HG02938 (cell line): ENCODE data around the gene SLC2A13.
"Not testable (repeated sequence)": the region's sequence is repeated elsewhere in the genome, so short reads cannot be mapped to it uniquely, and the experiment has no call there.

Source experiments
- ATAC-seq: cut with Tn5 transposase; IDR thresholded peaks from one replicate; pipeline ENCODE4 v1.9.1; 2021; ENCODE audit warnings: mild to moderate bottlenecking, moderate library complexity; ENCODE audit not compliant: unreplicated experiment

Gene SLC2A13

DNA sequence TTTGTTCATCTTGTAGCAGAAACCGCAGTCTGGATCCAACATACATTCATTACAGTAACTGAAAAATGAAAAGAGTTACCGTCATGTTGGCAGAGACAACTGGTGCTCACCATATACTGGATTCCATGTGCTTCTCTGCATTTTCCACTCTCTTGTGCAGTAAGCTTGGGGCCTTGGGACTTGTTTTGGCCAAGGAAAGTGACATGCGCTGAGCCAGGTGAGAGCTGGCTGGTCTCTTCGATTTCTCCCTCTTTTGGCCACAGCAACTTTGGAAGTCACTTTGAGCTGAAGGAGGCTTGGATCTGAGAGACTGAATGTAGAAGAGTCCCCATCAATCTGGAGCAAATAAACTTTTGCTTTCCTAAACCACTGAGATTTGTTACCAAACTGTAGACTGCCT is 275.7 kb downstream of the SLC2A13 start:
- no peak for ATAC-seq

DNA sequence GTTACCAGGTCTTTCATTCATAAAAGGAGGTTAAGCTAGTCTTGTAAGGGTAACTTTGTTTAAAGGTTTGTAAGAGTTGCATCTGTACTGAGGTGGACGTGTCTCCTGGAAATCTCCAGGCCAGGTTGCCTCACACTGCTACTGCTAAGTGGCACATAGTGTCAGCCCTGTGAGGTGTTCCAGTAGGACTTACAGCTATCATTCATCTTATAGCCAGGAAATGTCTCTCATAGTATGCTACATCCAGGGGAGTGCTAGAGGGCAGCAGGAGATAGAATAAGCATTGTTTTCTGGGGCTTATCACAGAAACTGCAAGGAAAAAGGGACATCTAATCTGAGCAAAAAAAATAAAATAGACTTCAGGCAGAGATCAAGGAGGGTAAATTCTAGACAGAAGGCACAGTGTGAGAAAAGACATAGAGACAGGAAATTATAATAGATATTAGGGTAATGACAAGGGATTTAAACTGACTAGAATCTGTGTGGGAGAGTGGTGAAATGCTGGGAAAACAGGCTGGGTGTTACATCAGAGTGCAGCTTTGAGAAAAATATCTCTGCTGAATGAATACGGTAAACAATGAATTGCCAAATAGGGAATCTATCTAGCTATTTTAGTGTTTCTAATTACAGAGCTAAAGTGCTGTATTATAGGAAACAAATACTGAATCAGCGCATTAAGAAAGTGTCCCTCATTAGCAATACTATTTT is 281.2 kb downstream of the SLC2A13 start:
- ATAC-seq: no peak

DNA sequence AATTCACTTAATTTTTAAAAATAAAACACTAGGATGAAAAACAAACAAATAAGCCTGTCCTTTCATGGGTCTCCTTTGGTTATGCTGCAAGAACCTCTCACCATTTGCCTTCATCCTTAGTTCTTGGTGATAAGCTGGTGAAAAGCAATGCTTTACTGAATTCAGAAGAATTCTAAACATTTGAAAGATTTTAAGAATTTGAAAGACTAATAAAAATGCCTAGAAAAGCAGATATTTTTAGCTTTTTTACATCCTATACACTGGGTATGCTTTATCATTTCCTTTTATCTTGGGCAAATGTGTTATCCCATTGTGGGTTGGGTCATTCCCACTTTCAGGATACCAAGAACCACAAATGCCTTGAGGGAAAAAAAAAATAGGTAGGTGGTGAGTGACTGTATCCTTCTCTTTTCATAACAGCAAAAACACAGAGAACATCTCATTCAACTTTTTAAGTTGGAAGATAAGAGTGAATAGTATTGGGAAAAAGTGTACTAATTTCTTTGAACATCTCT is 289.2 kb downstream of the SLC2A13 start:
- ATAC-seq: no peak

DNA sequence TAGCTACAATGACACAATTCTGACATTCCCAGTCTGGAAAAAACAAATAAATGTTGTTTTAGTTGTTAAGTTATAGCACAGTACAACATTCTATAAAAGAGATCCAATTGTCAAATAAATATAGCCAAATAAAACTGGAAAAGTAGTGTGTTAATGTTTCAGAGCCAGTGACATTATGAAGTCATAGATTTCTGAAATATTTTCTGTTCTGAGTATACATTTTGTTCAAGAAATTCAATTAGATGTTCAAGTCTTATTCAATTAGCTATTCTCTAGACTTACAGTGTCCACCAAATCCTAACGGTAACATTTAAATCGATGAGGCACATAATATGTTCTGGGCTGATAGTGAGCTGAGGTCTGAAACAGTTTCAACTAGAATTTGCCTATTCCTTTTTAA is 290.1 kb downstream of the SLC2A13 start:
- no peak for ATAC-seq

DNA sequence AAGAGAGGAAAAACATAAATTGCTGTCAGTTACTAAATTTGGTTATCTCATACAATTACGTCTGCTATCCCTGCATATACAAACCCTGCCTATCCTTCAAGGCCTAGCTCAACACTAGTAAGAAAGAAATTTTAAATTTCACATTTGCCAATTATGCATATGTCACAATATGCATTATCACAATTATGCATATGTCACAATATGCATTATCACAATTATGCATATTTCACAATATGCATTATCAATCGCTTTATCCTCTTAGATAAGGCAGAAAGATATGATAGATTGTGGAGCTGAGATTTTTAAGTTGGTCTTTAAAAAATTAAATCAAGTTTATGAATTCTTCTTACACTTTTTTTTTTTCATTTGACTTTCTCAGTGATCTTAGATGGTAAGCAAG is 291.3 kb downstream of the SLC2A13 start:
- no peak for ATAC-seq

DNA sequence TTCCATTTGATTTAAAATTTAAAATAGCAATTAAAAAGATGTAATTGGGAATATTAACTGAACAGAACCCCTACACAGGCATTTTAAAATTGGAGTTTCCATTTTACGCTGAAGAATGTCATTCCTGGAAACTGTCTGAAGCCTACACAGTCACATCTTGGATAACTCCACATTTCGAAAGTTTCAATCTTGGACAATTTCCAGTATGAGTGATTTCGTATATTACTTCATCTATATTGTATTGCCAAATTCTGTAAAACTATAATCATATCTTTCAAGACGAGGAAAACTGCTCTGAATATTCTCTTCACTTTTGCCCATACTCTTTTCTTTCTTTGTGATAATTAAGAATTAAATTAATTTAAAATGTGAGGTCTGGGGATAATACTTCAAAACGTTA is 292.1 kb downstream of the SLC2A13 start:
- ATAC-seq: no peak

DNA sequence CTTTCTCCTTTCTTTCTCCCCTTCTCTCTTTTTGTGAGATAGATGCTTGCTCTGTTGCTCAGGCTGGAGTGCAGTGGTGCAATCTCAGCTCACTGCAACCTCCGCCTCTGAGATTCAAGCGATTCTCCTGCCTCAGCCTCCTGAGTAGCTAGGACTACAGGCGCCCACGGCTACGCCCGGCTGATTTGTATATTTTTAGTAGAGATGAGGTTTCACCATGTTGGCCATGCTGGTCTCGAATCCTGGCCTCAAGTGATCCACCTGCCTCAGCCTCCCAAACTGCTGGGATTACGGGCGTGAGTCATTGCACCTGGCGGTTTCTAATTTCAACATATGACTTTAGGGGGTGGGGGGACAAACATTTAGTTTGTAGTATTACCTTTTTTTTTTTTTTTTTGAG is 293.4 kb downstream of the SLC2A13 start:
- ATAC-seq: not testable (repeated sequence)

DNA sequence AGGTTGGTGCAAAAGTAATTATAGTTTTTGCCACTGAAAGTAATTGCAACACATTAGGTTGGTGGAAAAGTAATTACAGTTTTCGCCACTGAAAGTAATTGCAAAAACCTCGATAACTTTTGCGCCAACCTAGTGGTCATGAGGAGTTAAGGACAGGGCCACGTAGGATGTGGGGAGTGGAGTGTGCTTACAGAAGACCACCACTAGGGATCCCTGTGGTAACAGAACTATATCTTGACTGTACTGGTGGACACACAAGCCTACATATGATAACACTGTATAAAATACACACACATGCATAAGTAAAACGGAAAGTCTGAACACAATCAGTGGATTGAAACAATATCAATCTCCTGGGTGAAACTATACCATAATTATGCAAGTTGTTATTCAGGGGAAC is 298.8 kb downstream of the SLC2A13 start:
- no peak for ATAC-seq

DNA sequence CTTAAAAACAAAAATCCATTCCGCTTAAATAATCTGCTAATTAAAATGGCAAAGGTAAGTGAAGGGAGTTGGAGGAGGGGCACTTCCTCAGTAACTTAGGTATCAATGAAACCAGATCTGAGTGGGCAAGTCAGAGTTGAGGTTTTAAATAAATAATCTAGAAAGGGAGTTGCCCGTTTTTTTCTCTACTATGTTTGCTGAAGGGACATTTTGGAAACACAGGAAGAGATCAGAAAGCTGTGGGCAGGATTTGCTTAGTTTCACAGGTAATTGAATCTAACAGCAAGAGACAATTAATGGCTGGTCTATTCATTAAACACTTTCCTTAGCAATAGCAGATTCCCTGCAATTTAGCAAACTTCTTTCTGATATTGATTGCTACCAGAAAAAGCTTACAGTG is 300.2 kb downstream of the SLC2A13 start:
- no peak for ATAC-seq

DNA sequence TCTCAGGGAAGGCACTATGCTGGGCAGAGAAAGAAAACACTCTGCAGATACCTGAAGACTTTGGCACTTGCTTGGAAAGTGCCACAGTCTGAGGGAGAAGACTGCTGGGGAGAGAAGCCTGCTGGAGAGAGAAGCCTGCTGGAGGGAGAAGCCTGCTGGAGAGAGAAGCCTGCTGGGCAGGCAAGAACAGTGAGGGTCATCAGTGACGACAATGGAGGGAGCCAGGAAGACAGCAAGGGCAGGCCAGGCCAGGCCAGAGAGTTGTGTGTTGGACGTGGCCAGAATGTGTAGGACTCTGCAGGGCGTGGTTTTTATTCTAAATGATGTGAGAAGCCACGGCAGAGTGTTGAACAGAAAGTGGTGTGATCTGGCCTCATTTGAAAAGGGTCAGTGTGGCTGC is 301.0 kb downstream of the SLC2A13 start:
- ATAC-seq: no peak

DNA sequence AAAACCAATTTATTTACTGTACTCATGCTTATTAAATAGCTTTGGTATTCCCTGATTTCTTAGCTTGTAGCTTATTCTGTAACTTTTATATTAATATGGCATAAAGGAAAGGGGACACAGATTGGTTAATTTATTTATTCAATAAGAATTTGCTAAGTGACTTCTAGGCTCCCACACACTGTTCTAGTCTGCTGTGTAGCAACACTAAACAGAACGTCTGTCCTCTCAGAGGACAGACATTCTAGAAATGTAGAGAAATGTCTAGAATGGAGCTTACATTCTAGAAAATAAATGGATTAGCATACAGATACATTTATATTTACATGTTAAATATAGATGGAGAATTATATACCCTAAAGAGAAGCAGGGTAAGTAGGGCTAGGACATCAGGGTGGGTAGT is 301.4 kb downstream of the SLC2A13 start:
- ATAC-seq: no peak

DNA sequence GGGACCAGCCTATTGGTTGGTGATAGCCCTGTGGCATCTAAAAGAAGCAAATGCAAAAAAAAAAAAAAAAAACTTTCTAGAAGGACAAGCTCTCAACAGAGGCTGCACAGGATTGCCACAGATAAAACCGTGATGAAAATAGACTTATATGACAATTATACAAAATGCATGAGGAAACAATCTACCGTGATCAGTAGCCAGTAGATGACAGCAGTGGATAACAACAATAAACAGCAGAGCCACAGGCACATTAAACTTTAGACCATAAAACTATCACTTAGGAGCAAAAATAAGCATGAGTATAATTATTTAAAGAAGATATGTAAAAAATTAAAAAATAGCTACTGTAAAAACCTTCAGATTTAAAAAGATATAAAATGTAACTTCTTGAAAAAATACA is 302.7 kb downstream of the SLC2A13 start:
- ATAC-seq: no peak

DNA sequence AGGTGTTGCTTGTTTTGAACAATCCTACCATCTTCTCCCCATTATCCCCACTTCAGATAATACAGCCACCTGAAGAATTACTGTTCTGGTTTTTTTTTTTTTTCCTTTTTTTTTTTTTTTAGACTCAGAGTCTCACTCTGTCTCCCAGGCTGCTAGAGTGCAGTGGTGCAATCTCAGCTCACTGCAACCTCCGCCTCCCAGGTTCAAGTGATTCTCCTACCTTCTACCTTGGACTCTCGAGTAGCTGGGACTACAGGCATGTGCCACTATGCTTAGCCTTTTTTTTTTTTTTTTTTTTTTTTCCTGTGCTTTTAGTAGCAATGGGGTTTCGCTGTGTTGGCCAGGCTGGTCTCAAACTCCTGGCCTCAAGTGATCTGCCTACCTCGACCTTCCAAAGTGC is 306.9 kb downstream of the SLC2A13 start:
- no peak for ATAC-seq

DNA sequence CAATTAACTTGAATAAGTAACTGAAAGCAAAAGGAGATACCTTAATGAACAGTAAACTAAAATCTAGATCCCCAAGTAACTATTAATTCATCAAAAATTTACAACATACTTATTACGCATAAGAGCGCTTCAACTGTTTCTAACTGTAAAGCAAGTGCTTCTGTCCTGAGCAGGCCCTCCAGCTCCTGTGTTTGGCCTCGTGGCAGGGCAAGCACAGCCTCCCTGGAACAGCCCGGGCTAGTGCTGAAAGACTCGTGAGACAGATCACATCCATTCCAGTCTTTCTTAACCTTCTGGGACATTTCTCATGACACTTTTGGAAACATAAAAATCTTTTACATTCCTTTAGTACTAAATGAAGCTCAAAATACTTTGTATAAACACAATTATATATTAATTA is 307.5 kb downstream of the SLC2A13 start:
- ATAC-seq: no peak

DNA sequence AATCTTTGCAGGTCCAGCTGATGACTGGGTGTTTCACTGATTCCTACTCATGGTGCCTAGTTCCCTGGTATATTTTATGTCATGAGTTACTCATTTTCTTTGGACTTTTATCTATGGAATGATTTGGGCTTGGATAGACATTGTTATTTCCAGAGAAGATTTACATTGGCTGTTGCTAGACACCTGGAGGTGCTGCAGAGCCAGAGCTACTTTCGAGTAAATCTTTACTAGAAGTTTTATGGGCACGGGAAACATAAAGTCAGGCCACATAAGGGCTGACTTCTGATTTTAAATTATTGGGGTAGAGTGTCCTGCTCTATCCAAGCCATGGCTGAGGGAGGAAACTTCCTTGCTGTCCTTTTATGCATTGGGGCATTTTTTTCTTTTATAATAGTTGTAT is 310.4 kb downstream of the SLC2A13 start:
- no peak for ATAC-seq

DNA sequence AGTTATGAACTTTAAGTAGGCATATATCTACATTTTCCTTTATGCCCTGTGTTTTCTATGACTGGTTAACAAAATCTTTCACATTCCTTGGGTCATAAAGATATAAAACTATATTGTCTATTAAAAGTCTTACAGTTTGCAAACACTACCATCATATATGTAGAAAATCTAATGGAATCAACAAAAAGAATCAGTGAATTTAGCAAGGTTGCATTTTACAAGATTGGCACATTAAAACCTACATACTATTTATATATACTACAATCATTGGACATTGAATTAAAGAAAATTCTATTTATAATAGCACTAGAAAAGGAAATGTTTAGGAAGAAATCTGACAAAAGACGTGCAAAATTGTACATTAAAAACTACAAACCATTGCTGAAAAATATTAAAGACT is 312.9 kb downstream of the SLC2A13 start:
- no peak for ATAC-seq

DNA sequence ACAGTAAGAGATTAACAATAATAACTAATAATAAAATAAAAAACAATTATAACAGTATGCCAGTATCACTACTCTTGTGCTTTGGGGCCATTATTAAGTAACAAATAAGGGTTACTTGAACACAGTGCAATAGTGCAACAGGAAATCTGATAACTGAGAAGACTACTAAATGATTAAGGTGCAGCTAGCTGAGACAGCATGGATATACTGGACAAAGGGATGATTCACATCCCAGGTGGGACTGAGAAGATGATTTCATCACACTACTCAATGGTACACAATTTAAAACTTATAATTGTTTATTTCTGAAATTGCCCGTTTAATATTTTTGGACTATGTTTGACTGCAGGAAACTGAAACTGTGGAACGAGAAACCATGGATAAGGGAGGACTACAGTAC is 317.6 kb downstream of the SLC2A13 start:
- no peak for ATAC-seq

DNA sequence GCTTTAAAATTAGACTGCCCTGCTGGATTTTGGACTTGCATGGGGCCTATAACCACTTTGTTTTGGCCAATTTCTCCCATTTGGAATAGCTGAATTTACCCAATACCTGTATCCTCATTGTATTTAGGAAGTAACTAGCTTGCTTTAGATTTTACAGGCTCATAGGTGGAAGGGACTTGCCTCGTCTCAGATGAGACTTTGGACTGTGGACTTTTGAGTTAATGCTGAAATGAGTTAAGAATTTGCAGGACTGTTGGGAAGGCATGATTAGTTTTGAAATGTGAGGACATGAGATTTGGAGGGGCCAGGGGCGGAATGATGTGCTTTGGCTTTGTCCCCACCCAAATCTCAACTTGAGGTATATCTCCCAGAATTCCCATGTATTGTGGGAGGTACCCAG is 320.1 kb downstream of the SLC2A13 start:
- not testable (repeated sequence) for ATAC-seq

DNA sequence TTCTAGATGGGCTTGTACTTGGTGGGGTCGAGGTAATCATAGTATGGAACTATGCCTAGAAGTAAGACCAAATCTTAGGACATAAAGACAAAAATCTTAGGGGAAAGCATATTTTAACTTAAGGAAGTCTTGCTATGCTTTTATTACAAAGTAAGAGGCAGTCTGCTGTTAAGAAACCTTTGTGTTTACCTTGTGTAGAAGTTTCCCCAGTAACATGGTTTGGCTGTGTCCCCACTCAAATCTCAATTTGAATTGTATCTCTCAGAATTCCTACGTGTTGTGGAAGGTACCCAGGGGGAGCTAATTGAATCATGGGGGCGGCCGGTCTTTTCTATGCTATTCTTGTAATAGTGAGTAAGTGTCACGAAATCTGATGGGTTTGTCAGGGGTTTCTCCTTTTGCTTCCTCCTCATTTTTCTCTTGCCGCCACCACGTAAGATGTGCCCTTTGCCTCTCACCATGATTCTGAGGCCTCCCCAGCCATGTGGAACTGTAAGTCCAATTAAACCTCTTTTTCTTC is 323.8 kb downstream of the SLC2A13 start:
- no peak for ATAC-seq

DNA sequence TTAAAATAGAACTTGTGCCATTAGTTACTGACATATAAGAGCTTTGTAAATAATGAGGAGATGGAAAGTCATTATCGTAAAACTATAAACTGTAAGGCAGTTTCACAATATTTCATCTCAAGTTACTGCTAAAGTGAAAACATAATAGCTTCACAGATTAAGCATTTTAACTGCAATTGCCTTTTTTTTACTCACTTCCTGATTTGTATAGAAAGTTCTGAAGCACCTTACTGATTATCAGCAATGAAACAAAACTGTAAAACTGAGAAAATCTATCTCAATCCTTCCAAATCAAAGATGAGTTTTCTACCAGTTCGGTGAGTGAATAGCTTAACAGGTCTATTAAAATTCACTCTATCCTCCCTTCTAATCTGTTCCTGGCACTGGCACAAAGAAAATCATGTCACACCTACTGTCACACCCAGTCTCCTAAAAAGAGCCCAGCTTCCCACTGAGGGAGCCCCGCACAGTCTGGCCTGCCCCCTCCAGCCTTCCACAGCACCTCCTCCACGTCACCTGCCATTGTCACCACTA is 324.9 kb downstream of the SLC2A13 start:
- no peak for ATAC-seq

DNA sequence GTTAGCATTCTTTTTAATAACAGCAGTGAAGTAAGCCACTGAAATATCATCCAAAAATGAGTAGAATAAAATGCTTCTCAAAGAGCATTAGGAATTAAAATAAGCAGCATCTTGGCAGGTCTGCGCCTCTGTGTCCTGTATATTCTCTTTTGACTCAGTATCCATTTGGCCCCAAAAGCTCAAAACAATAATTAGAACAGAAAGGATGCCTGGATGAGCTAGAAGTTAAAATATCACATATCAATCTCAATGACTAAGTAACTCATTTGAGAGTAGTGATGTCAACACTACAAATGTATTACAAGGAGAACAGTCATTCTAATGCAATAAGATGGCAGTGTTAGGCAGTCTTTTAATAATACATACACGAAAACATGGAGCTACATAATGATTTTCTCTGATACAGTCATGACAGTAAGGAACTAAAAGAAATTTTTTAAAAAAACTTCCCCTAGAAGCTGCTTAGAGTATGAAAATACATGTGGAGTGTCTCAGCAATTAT is 325.4 kb downstream of the SLC2A13 start:
- ATAC-seq: no peak

DNA sequence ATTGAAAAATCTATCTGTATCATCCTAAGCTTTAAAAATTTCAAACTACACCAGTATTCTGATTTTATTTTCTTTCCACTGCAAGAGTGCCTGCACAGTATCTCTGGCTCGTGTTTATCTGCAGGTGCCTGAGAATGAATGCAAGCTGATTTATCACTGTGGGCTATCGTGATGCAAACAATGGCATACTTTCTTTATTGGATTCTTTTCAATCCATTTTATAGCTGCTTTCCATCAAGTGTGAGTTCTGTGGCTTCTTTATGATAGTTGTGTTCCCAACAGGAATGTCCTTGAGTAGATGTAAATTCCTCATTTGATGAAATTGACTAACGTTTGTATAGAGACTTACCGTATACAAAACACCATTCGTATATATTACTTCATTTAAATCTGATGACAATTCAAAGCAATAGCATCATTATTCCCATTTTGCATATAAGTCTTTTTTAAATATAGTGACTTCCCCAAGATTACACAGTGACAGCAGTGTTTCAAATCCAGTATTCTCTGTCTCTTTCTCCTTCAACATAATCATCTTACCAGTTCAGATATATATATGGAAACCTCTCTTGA is 326.0 kb downstream of the SLC2A13 start:
- no peak for ATAC-seq
